ENCODE measurements around the gene TNFRSF14.

TNFRSF14 gene

GRCh38 chr1:2604156-2604843 is 48.1 kb downstream of the TNFRSF14 start:
- no peak for DNase-seq

GRCh38 chr1:2604844-2605508 is 48.8 kb downstream of the TNFRSF14 start:
- no peak for DNase-seq

GRCh38 chr1:2605509-2606395 is 49.6 kb downstream of the TNFRSF14 start:
- no peak for DNase-seq

GRCh38 chr1:2606396-2606880 is 50.3 kb downstream of the TNFRSF14 start:
- DNase-seq, result no peak

GRCh38 chr1:2606881-2607621 is 50.9 kb downstream of the TNFRSF14 start:
- no peak for DNase-seq

- no peak for DNase-seq
These were observed 51.5 kb downstream of the TNFRSF14 start for GRCh38 chr1:2607641-2608091.

- DNase-seq, result no peak
These were observed 53.3 kb downstream of the TNFRSF14 start for GRCh38 chr1:2609319-2610035.

- no peak for DNase-seq
These were observed 54.1 kb downstream of the TNFRSF14 start for GRCh38 chr1:2610036-2610959.

GRCh38 chr1:2611031-2611501 is 54.9 kb downstream of the TNFRSF14 start:
- no peak for DNase-seq

GRCh38 chr1:2611621-2612437 is 55.7 kb downstream of the TNFRSF14 start:
- no peak for DNase-seq

GRCh38 chr1:2612591-2613365 is 56.6 kb downstream of the TNFRSF14 start:
- no peak for DNase-seq

Measured in central memory CD4-positive, alpha-beta T cell (primary cell).